Measurements from ENCODE around the gene BEX5.
A peak's percentile ranks its signal among the peaks of the same experiment; 100 is the strongest.
"Not testable (repeated sequence)": the region's sequence is repeated elsewhere in the genome, so short reads cannot be mapped to it uniquely, and the experiment has no call there.

The BEX5 gene

GRCh38 chrX:102155806-102156179, at the start of gene BEX5:
TSS of gene BEX5 (minus strand) at chrX:102155977. CDS start at chrX:102154265, 1,712 bp downstream.
- peak; percentile 54 for DNase-seq (ENCODE audit: low read depth)
- H3K4me3 ChIP-seq (ENCODE audit: low read length) = peak within 1 kb of the TSS; percentile 29
- TF ChIP-seq CTCF (IDR thresholded peaks at IDR 0.05; ENCODE audit: insufficient read depth, low read depth, low read length, missing control alignments) = no peak

GRCh38 chrX:102185967-102186720, 30.4 kb upstream of the BEX5 start:
- no peak for TF ChIP-seq CTCF (IDR thresholded peaks at IDR 0.05; ENCODE audit: insufficient read depth, low read depth, low read length, missing control alignments)
- no peak overlapping the region for H3K4me3 ChIP-seq (ENCODE audit: low read length)
- DNase-seq (ENCODE audit: low read depth) = no peak

GRCh38 chrX:102154900-102155805, 624 bp downstream of the BEX5 start:
- peak overlapping the region; percentile 29 for H3K4me3 ChIP-seq (ENCODE audit: low read length)
- DNase-seq (ENCODE audit: low read depth) = no peak
- TF ChIP-seq CTCF (IDR thresholded peaks at IDR 0.05; ENCODE audit: insufficient read depth, low read depth, low read length, missing control alignments) = no peak

GRCh38 chrX:102154218-102154860, 1.4 kb downstream of the BEX5 start:
- no peak for DNase-seq (ENCODE audit: low read depth)
- no peak overlapping the region for H3K4me3 ChIP-seq (ENCODE audit: low read length)
- no peak for TF ChIP-seq CTCF (IDR thresholded peaks at IDR 0.05; ENCODE audit: insufficient read depth, low read depth, low read length, missing control alignments)

- H3K4me3 ChIP-seq (ENCODE audit: low read length); DNase-seq (ENCODE audit: low read depth): not testable (repeated sequence)
Observed at GRCh38 chrX:102142274-102142673, 13.5 kb downstream of the BEX5 start, which contains the start of gene TCEAL6. TSS of gene TCEAL6 (minus strand) at chrX:102142481.

- H3K4me3 ChIP-seq (ENCODE audit: low read length); DNase-seq (ENCODE audit: low read depth): not testable (repeated sequence)
Observed at GRCh38 chrX:102141631-102142030, 14.1 kb downstream of the BEX5 start.

GRCh38 chrX:102140876-102141275, 14.9 kb downstream of the BEX5 start:
- not testable (repeated sequence) for H3K4me3 ChIP-seq (ENCODE audit: low read length); DNase-seq (ENCODE audit: low read depth)

- no peak for TF ChIP-seq CTCF (IDR thresholded peaks at IDR 0.05; ENCODE audit: insufficient read depth, low read depth, low read length, missing control alignments)
- DNase-seq (ENCODE audit: low read depth) = no peak
- H3K4me3 ChIP-seq (ENCODE audit: low read length) = no peak overlapping the region
Observed at GRCh38 chrX:102138064-102138463, 17.7 kb downstream of the BEX5 start.
